Epithelial cell of esophagus (primary cell): ENCODE measurements around the gene ARHGEF6.
A peak's percentile ranks its signal among the peaks of the same experiment; 100 is the strongest.

Source experiments
- DNase-seq: peaks from one replicate; pipeline ENCODE4 v3.0.0; 2010; ENCODE audit warnings: low read depth
- H3K4me3 ChIP-seq: 2 replicates; pipeline ENCODE4 v1.5.1; 2011; ENCODE audit warnings: mild to moderate bottlenecking, low read length, control low read depth
- CTCF ChIP-seq: IDR thresholded peaks from 2 replicates; pipeline ENCODE4 v1.5.1; 2011; ENCODE audit warnings: low read depth, mild to moderate bottlenecking, low read length, control low read depth, inconsistent platforms; ENCODE audit not compliant: insufficient read depth; ENCODE audit errors: missing control alignments

ARHGEF6 gene

GRCh38 chrX:136694431-136695087 lies 86.2 kb downstream of the ARHGEF6 start:
- peak; percentile 73 for TF ChIP-seq CTCF
- DNase-seq = peak; percentile 48
- no peak overlapping the region for H3K4me3 ChIP-seq

DNA sequence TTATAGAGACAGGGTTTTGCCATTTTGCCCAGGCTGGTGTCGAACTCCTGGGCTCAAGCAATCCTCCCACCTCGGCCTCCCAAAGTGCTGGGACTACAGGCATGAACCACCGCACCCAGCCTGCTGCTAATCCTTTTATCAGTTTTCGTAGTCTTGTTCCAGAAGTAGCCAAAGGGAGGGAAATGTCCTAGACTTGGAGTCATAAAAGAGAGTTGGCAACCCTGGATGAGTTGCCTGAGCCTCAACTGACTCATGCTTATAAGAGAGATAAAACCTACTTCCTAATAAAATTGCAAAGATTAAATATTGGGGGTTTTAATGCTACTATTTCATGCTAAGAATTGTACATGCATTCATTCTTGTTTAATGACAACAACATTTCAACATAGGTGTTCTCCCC lies 88.5 kb downstream of the ARHGEF6 start:
- H3K4me3 ChIP-seq = no peak overlapping the region
- DNase-seq = no peak
- no peak for TF ChIP-seq CTCF

DNA sequence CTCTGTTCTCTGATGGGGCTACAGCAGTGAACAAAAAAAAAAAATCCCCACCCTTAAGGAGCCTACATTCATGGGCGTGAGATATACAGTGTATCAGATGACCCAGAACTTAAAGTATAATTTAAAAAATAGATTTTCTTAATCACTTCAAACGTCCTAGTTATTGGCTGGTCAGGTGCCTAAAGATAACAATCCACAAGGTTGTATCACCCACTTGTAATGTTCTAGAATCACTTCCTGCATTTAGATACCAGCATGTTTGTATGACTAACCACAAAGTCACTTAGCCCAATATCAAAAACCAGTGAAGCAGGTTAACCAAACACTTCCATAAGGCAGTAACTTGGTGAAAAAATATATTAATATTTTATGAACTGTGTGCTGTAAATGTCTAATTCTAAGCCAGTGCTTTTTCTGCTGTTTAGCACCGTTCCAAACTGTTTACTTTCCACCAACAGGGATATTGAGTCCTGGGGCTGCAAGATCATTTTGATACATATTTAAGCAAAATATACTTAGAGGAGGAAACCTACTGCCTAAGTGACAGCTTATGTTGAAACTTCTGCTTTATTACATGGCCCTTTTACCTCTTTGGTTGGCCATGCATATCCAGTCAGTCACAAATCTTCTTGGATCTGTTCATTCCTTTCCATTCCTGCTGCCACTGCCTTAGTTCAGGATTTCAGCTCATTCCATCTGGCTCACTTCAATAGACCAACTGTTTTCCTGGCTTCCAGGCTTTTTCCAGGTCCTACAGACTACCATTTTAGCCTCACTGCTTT lies 89.5 kb downstream of the ARHGEF6 start:
- no peak for TF ChIP-seq CTCF
- no peak overlapping the region for H3K4me3 ChIP-seq
- DNase-seq = peak; percentile 68

DNA sequence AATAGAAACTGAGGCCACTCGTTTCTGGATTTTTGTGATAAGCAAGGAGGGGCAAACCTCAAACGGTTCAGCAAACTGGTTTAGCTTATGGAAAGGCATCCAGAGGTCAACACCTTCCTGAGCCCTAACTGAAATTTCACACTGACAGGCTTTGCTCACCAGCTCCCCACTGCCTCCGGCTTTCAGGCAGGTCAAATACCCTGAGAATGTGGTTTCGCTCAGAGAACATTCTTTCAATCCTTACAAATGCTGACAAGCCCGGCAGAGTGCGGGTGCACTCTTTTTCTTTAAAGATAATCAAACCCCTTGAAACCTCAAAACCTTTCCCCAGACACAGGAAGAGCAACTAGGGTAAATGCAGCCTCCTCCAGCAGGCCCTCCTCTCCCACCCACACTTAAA lies 91.3 kb downstream of the ARHGEF6 start:
- TF ChIP-seq CTCF = no peak
- peak; percentile 16 for DNase-seq
- no peak overlapping the region for H3K4me3 ChIP-seq

DNA sequence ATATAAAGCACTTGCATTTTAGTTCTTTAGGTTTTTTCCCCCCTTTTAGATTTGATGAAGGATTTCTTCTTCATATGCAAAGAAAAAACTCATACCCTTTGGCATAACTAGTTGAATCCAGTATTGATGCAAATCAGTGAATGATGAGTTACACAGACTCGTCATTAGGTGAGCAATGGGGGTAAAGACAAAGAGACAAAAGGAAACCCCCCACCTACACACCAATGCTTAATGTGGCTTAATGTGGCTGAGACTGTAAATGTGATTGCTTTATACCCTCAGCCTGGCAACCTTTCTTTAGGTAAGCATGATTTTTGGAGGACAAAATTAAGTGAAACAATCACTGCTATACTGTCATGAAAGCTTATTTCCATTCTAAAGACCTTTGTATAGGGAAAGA lies 93.3 kb downstream of the ARHGEF6 start:
- no peak for DNase-seq
- no peak overlapping the region for H3K4me3 ChIP-seq

GRCh38 chrX:136684120-136684519 lies 96.6 kb downstream of the ARHGEF6 start:
- no peak overlapping the region for H3K4me3 ChIP-seq
- no peak for DNase-seq
- TF ChIP-seq CTCF = no peak

More for the DNA sequence above, 93.3 kb downstream of the ARHGEF6 start:
- no peak for TF ChIP-seq CTCF
